Measurements from ENCODE around the gene CABLES1. TPM values are rescaled to one million over a fixed set of nuclear protein-coding genes. Genes with fewer than 3 reads are reported as not detected.

Gene CABLES1
- total RNA-seq, 2 donors from 2014 or later = 0.73 TPM; not detected in 1

- ATAC-seq (no peak), DNase-seq (no peak)
- H3K27ac Mint-ChIP-seq = no peak overlapping the region
- peaks cover 2% of the 10 kb centered on the region for H3K27me3 Mint-ChIP-seq
- peaks cover 2% of the 10 kb centered on the region for H3K4me1 Mint-ChIP-seq
- H3K36me3 Mint-ChIP-seq (ENCODE audit: low read depth) = no peaks in the 10 kb centered on the region
- H3K9me3 ChIP-seq (ENCODE audit: control insufficient read depth, low read length, poor library complexity, severe bottlenecking) = no peaks in the 10 kb centered on the region
- no peak overlapping the region for H3K4me3 Mint-ChIP-seq
Observed at GRCh38 chr18:23225503-23225902, 90.2 kb downstream of the CABLES1 start.

- peaks cover 2% of the 10 kb centered on the region for H3K4me1 Mint-ChIP-seq
- H3K9me3 ChIP-seq (ENCODE audit: control insufficient read depth, low read length, poor library complexity, severe bottlenecking) = no peaks in the 10 kb centered on the region
- DNase-seq = no peak
- no peak for ATAC-seq
- H3K36me3 Mint-ChIP-seq (ENCODE audit: low read depth) = no peaks in the 10 kb centered on the region
- H3K4me3 Mint-ChIP-seq = no peak overlapping the region
- peak overlapping the region; percentile 95 for H3K27ac Mint-ChIP-seq
- no peaks in the 10 kb centered on the region for H3K27me3 Mint-ChIP-seq
Observed at GRCh38 chr18:23226391-23226790, 91.1 kb downstream of the CABLES1 start.

- Mint-ChIP-seq H3K36me3 (ENCODE audit: low read depth) (no peaks in the 10 kb centered on the region), H3K4me3 (no peak overlapping the region), H3K27ac (peak overlapping the region; percentile 95), H3K27me3 (no peaks in the 10 kb centered on the region), H3K4me1 (peaks cover 9% of the 10 kb centered on the region)
- no peaks in the 10 kb centered on the region for H3K9me3 ChIP-seq (ENCODE audit: control insufficient read depth, low read length, poor library complexity, severe bottlenecking)
- DNase-seq = no peak
- ATAC-seq = no peak
Observed at GRCh38 chr18:23226930-23227725, 91.8 kb downstream of the CABLES1 start.

GRCh38 chr18:23227726-23228070 lies 92.4 kb downstream of the CABLES1 start:
- Mint-ChIP-seq H3K27ac (peak overlapping the region; percentile 95), H3K36me3 (ENCODE audit: low read depth) (no peaks in the 10 kb centered on the region), H3K27me3 (no peaks in the 10 kb centered on the region), H3K4me1 (peaks cover 9% of the 10 kb centered on the region), H3K4me3 (no peak overlapping the region)
- ATAC-seq = no peak
- DNase-seq = no peak
- H3K9me3 ChIP-seq (ENCODE audit: control insufficient read depth, low read length, poor library complexity, severe bottlenecking) = no peaks in the 10 kb centered on the region

- Mint-ChIP-seq H3K4me1 (peaks cover 11% of the 10 kb centered on the region), H3K27ac (peak overlapping the region; percentile 95), H3K36me3 (ENCODE audit: low read depth) (no peaks in the 10 kb centered on the region), H3K27me3 (no peaks in the 10 kb centered on the region), H3K4me3 (no peak overlapping the region)
- ATAC-seq (no peak), DNase-seq (no peak)
- H3K9me3 ChIP-seq (ENCODE audit: control insufficient read depth, low read length, poor library complexity, severe bottlenecking) = no peaks in the 10 kb centered on the region
Observed at GRCh38 chr18:23228102-23229061, 93.1 kb downstream of the CABLES1 start.

GRCh38 chr18:23229472-23229871 lies 94.2 kb downstream of the CABLES1 start:
- H3K36me3 Mint-ChIP-seq (ENCODE audit: low read depth) = no peaks in the 10 kb centered on the region
- no peaks in the 10 kb centered on the region for H3K9me3 ChIP-seq (ENCODE audit: control insufficient read depth, low read length, poor library complexity, severe bottlenecking)
- no peaks in the 10 kb centered on the region for H3K27me3 Mint-ChIP-seq
- DNase-seq = no peak
- peaks cover 12% of the 10 kb centered on the region for H3K4me1 Mint-ChIP-seq
- peak overlapping the region; percentile 41 for H3K4me3 Mint-ChIP-seq
- no peak for ATAC-seq
- peak overlapping the region; percentile 95 for H3K27ac Mint-ChIP-seq

GRCh38 chr18:23230686-23231085 lies 95.4 kb downstream of the CABLES1 start:
- Mint-ChIP-seq H3K4me3 (no peak overlapping the region), H3K4me1 (peaks cover 13% of the 10 kb centered on the region), H3K36me3 (ENCODE audit: low read depth) (no peaks in the 10 kb centered on the region), H3K27me3 (no peaks in the 10 kb centered on the region), H3K27ac (peak overlapping the region; percentile 95)
- DNase-seq (no peak), ATAC-seq (no peak)
- H3K9me3 ChIP-seq (ENCODE audit: control insufficient read depth, low read length, poor library complexity, severe bottlenecking) = no peaks in the 10 kb centered on the region

GRCh38 chr18:23231340-23232021 lies 96.2 kb downstream of the CABLES1 start:
- DNase-seq (peak; percentile 26 to 54 (median 52)), ATAC-seq (peak; percentile 94)
- H3K4me3 Mint-ChIP-seq = peak overlapping the region; percentile 5
- no peaks in the 10 kb centered on the region for H3K9me3 ChIP-seq (ENCODE audit: control insufficient read depth, low read length, poor library complexity, severe bottlenecking)
- peaks cover 13% of the 10 kb centered on the region for H3K4me1 Mint-ChIP-seq
- no peaks in the 10 kb centered on the region for H3K27me3 Mint-ChIP-seq
- peak overlapping the region; percentile 95 for H3K27ac Mint-ChIP-seq
- H3K36me3 Mint-ChIP-seq (ENCODE audit: low read depth) = no peaks in the 10 kb centered on the region

GRCh38 chr18:23232331-23232730 lies 97.0 kb downstream of the CABLES1 start:
- H3K27me3 Mint-ChIP-seq = no peaks in the 10 kb centered on the region
- H3K36me3 Mint-ChIP-seq (ENCODE audit: low read depth) = no peaks in the 10 kb centered on the region
- peaks cover 13% of the 10 kb centered on the region for H3K4me1 Mint-ChIP-seq
- H3K9me3 ChIP-seq (ENCODE audit: control insufficient read depth, low read length, poor library complexity, severe bottlenecking) = no peaks in the 10 kb centered on the region
- no peak overlapping the region for H3K4me3 Mint-ChIP-seq
- DNase-seq (no peak), ATAC-seq (no peak)
- peak overlapping the region; percentile 95 for H3K27ac Mint-ChIP-seq

GRCh38 chr18:23234619-23235018 lies 99.3 kb downstream of the CABLES1 start:
- DNase-seq (no peak), ATAC-seq (no peak)
- Mint-ChIP-seq H3K4me3 (no peak overlapping the region), H3K36me3 (ENCODE audit: low read depth) (no peaks in the 10 kb centered on the region), H3K27ac (peak overlapping the region; percentile 92), H3K27me3 (no peaks in the 10 kb centered on the region), H3K4me1 (peaks cover 16% of the 10 kb centered on the region)
- no peaks in the 10 kb centered on the region for H3K9me3 ChIP-seq (ENCODE audit: control insufficient read depth, low read length, poor library complexity, severe bottlenecking)

- Mint-ChIP-seq H3K36me3 (ENCODE audit: low read depth) (no peaks in the 10 kb centered on the region), H3K27me3 (no peaks in the 10 kb centered on the region), H3K4me1 (peaks cover 16% of the 10 kb centered on the region), H3K27ac (peak overlapping the region; percentile 92), H3K4me3 (no peak overlapping the region)
- ATAC-seq = no peak
- DNase-seq = no peak
- no peaks in the 10 kb centered on the region for H3K9me3 ChIP-seq (ENCODE audit: control insufficient read depth, low read length, poor library complexity, severe bottlenecking)
Observed at GRCh38 chr18:23235336-23235735, 100.1 kb downstream of the CABLES1 start.

- H3K27ac Mint-ChIP-seq = peak overlapping the region; percentile 92
Observed at GRCh38 chr18:23235860-23236259, 100.6 kb downstream of the CABLES1 start.

More at GRCh38 chr18:23235860-23236259, 100.6 kb downstream of the CABLES1 start:
- H3K9me3 ChIP-seq (ENCODE audit: control insufficient read depth, low read length, poor library complexity, severe bottlenecking) = no peaks in the 10 kb centered on the region
- Mint-ChIP-seq H3K4me3 (no peak overlapping the region), H3K4me1 (peaks cover 16% of the 10 kb centered on the region), H3K36me3 (ENCODE audit: low read depth) (no peaks in the 10 kb centered on the region), H3K27me3 (no peaks in the 10 kb centered on the region)
- DNase-seq = no peak
- ATAC-seq = no peak

Measured in T-helper 17 cell (primary cell).